Activated CD4-positive, CD25-positive, alpha-beta regulatory T cell treated with anti-CD3 and anti-CD28 coated beads, Interleukin-2, amount 50 U/mL, for 16 hours (primary cell): Measurements from ENCODE around the gene RNF217.
"Not testable (repeated sequence)": the region's sequence is repeated elsewhere in the genome, so short reads cannot be mapped to it uniquely, and the experiment has no call there.

Experiments used
- DNase-seq: peaks from one replicate; pipeline ENCODE4 v3.0.0-alpha.2; 2020; ENCODE audit warnings: low read depth, low spot score

The RNF217 gene

GRCh38 chr6:124961777-124962638 lies at the start of gene RNF217:
TSS of gene RNF217 (plus strand) at chr6:124962437. CDS start at chr6:124962545, 108 bp downstream.
- no peak for DNase-seq

- no peak for DNase-seq
Observed at GRCh38 chr6:124913056-124913455, 49.2 kb upstream of the RNF217 start.

- no peak for DNase-seq
Observed at GRCh38 chr6:124917769-124918168, 44.5 kb upstream of the RNF217 start.

GRCh38 chr6:124919703-124920102 lies 42.5 kb upstream of the RNF217 start:
- DNase-seq: not testable (repeated sequence)

GRCh38 chr6:124924333-124924759 lies 37.9 kb upstream of the RNF217 start:
- DNase-seq: no peak

GRCh38 chr6:124926435-124926834 lies 35.8 kb upstream of the RNF217 start:
- DNase-seq: no peak

GRCh38 chr6:124927806-124928205 lies 34.4 kb upstream of the RNF217 start:
- DNase-seq: no peak

GRCh38 chr6:124928851-124929250 lies 33.4 kb upstream of the RNF217 start:
- no peak for DNase-seq

- DNase-seq: no peak
Observed at GRCh38 chr6:124937645-124938044, 24.6 kb upstream of the RNF217 start.

GRCh38 chr6:124941259-124941658 lies 21.0 kb upstream of the RNF217 start:
- no peak for DNase-seq

GRCh38 chr6:124943658-124944057 lies 18.6 kb upstream of the RNF217 start:
- DNase-seq: no peak

GRCh38 chr6:124947971-124948451 lies 14.2 kb upstream of the RNF217 start:
- no peak for DNase-seq

GRCh38 chr6:124949706-124950105 lies 12.5 kb upstream of the RNF217 start:
- no peak for DNase-seq

GRCh38 chr6:124953808-124954207 lies 8.4 kb upstream of the RNF217 start:
- no peak for DNase-seq

GRCh38 chr6:124955108-124955856 lies 7.0 kb upstream of the RNF217 start:
- DNase-seq: no peak

GRCh38 chr6:124956018-124956417 lies 6.2 kb upstream of the RNF217 start:
- no peak for DNase-seq

GRCh38 chr6:124958149-124958548 lies 4.1 kb upstream of the RNF217 start:
- no peak for DNase-seq

GRCh38 chr6:124958759-124959354 lies 3.4 kb upstream of the RNF217 start:
- DNase-seq: no peak

- DNase-seq: no peak
Observed at GRCh38 chr6:124960757-124961463, 1.3 kb upstream of the RNF217 start.

GRCh38 chr6:124961464-124961776 lies 817 bp upstream of the RNF217 start:
- DNase-seq: no peak

- DNase-seq: no peak
Observed at GRCh38 chr6:124962639-124963415, 590 bp downstream of the RNF217 start.
